ENCODE data around the gene OR6C65. TPM values are rescaled to one million over a fixed set of nuclear protein-coding genes. Genes with fewer than 3 reads are reported as not detected.
"Not testable (repeated sequence)": the region's sequence is repeated elsewhere in the genome, so short reads cannot be mapped to it uniquely, and the experiment has no call there.

Gene OR6C65
- polyA plus RNA-seq (ENCODE audit: insufficient read length in 4 of 4): not detected

DNA sequence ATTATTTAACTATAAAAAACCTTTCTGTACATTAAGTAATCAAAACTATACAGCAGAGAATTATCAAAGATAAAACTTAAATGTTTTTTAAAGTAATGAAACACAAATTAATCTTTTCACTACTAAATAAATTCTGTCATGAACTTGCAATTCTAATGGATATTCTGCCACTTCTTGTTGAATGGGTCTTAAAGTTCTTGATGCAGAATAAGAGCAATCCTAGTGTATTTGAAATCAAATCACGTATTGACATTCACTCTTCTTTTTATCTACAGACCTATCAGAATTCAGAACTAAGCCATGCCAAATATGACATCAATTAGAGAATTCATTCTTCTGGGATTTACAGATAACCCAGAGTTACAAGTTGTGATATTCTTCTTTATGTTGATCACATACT, at the start of gene OR6C65:
OR6C65 (plus strand) TSS at position 301 of the 400 bp plus-strand sequence; CDS start at position 301, 0 bp downstream.
- DNase-seq (ENCODE audit: low read depth in 4 of 4, low spot score in 3 of 4): no peak

DNA sequence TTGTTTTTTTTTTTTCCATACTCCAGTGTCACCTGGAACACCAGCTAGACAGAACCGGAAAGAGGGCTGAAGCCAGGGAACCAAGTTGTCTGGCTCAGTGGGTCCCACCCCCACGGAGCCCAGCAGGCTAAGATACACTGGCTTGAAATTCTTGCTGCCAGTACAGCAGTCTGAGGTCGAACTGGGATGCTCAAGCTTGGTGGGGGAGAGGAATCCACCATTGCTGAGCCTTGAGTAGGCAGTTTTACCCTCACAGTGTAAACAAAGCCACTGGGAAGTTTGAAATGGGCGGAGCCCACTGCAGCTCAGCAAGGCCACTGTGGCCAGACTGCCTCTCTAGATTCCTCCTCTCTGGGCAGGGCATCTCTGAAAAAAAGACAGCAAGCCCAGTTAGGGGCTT, 45.0 kb upstream of the OR6C65 start:
- DNase-seq (ENCODE audit: low read depth in 4 of 4, low spot score in 3 of 4): not testable (repeated sequence)

GRCh38 chr12:55362675-55363074, 37.7 kb upstream of the OR6C65 start, which contains the start of gene OR6C75:
TSS of gene OR6C75 (plus strand) at chr12:55362975. CDS start at chr12:55365111, 2,136 bp downstream.
- DNase-seq (ENCODE audit: low read depth in 4 of 4, low spot score in 3 of 4): no peak

DNA sequence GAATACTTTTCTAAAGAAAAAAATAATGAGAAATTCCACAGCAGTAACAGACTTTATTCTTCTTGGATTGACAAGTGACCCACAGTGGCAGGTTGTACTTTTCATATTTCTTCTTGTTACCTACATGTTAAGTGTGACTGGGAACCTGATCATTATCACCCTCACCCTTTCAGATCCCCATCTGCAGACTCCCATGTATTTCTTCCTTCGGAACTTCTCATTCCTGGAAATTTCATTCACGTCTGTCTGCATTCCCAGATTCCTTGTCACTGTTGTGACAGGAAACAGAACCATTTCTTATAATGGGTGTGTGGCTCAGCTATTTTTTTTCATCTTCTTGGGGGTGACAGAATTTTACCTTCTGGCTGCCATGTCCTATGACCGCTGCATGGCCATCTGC, 35.2 kb upstream of the OR6C65 start:
- DNase-seq (ENCODE audit: low read depth in 4 of 4, low spot score in 3 of 4): no peak

DNA sequence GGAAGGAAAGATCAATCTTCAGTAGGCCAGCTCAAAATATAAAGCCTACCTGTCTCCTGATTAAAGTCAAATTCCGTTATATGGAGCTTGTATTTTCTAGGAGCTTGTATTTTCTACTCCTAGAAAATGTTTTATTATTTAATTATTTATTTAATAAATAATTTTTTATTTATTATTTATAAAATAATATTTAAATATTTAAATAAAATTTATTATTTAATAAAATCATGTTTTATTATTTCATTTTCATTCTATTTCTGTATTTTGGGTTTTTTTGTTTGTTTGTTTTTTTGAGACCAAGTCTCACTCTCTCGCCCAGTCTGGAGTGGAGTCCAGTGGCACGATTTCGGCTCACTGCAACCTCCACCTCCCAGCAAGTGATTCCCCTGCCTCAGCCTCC, 27.8 kb upstream of the OR6C65 start:
- no peak for DNase-seq (ENCODE audit: low read depth in 4 of 4, low spot score in 3 of 4)

- DNase-seq (ENCODE audit: low read depth in 4 of 4, low spot score in 3 of 4): no peak
Measured at GRCh38 chr12:55385891-55386290, 14.4 kb upstream of the OR6C65 start.

DNA sequence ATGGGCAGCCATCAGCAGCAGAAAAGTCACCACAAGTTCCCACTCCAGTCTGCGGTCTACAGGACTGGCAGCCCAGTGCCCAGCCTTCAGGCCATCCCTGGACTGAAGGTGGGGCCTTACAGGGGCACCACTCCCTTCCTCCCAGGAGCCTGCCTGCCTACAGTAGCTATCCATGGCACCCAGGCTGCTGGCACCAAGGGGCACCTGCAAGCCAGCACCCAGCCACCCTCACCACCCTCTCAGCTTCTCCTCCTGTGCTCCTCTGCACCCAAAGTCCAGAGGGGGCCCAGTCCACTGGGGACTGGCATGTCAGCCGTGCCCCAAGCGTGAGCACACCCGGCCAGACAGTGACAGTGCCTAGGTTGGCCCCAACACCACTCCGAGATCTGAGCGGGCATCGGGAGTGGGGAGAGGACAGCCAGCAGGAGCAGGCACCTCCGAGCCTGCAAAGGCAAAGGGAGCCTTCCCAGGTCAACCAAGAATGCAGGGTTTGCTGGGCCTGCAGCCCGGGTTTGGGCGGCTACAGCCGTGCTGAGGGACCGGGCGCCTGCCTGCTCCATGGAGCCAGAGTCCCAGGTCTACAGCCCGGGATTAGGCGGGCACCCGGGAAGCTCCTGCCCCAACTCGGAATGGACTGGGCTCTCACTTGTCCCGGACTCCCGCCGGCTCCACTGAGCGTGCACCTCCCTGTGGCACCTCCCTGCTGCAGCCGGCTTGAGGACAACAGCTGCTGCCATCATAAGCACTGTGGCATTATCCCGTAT, 8.1 kb upstream of the OR6C65 start:
- DNase-seq (ENCODE audit: low read depth in 4 of 4, low spot score in 3 of 4): no peak

GRCh38 chr12:55396326-55396725, 4.0 kb upstream of the OR6C65 start:
- DNase-seq (ENCODE audit: low read depth in 4 of 4, low spot score in 3 of 4): no peak

- no peak for DNase-seq (ENCODE audit: low read depth in 4 of 4, low spot score in 3 of 4)
Measured at GRCh38 chr12:55407866-55408265, 7.5 kb downstream of the OR6C65 start.

DNA sequence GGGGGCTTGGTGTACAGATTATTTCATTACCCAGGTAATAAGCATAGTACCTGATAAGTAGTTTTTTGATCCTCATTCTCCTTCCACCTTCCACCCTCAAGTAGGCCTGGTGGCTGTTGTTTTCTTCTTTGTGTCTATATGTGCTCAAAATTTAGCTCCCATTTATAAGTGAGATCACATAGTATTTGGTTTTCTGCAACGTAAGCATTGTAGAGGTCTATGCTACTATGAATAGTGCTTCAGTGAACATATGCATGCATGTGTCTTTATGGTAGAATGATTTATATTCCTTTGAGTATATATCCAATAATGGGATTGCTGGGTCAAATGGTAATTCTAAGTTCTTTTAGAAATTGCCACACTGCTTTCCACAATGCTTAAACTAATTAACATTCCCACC, 8.8 kb downstream of the OR6C65 start:
- not testable (repeated sequence) for DNase-seq (ENCODE audit: low read depth in 4 of 4, low spot score in 3 of 4)

DNA sequence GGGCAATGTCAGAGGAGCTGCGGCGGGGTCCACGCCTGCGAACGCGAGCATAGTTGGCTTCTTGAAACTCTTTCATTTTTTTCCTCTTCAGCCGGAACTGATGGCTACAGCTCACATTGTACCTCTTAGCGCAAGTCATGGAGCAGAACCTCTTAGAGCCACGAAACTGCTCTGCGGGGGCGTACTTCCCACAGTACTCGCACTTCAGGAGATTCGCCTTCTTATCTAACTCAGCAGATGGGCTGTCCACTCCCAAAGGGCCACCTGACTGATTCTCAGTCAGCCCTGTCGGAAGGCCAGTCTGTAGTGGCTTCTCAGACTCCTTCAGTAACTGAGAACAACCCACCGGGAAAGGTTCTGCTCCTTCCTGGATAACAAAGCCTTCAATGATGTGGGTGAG, 11.8 kb downstream of the OR6C65 start:
- DNase-seq (ENCODE audit: low read depth in 4 of 4, low spot score in 3 of 4): not testable (repeated sequence)

- DNase-seq (ENCODE audit: low read depth in 4 of 4, low spot score in 3 of 4): not testable (repeated sequence)
Measured at GRCh38 chr12:55413498-55414388, 13.4 kb downstream of the OR6C65 start.

DNA sequence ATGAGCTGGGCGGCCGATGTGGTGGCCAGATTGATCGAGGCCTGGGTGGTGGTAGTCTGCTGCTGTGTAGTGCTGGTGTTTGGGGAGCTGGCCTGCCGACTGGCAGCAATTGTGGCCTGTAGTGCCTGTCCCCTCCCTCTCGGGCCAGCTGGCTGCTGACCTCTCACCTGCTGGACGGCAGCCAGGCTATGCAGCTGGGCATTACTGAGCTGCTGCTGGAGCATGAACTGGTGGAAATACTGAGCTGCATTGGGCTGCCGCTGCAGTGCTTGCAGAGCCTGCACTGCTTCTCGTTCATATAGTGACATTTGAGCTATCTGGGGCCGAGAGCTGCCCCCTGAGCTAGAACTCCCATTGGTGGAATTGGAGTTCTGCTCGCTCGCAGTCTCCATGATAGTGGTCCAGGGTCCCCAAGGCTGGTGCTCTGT, 14.1 kb downstream of the OR6C65 start:
- peak in 1 of 4 donors; percentile 1 for DNase-seq (ENCODE audit: low read depth in 4 of 4, low spot score in 3 of 4)

DNA sequence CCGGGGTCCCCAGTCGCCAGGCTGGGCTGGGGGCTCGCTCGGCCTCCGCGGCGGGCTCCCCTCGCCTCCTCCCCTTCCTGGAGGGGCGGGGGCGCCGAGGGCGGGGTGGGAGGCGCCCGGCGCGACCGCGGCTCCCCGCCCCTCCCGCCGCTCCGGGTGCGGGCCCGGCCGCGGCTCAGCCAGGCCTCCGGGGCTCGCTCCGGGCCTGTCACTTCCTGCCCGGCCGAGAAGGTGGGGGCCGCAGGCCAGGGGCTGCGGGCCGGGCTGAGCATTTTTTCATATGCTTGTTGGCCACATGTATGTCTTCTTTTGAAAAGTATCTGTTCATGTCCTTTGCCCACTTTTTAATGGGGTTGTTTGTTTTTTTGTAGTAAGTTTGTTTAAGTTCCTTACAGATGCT, 14.6 kb downstream of the OR6C65 start:
- DNase-seq (ENCODE audit: low read depth in 4 of 4, low spot score in 3 of 4): not testable (repeated sequence)

DNA sequence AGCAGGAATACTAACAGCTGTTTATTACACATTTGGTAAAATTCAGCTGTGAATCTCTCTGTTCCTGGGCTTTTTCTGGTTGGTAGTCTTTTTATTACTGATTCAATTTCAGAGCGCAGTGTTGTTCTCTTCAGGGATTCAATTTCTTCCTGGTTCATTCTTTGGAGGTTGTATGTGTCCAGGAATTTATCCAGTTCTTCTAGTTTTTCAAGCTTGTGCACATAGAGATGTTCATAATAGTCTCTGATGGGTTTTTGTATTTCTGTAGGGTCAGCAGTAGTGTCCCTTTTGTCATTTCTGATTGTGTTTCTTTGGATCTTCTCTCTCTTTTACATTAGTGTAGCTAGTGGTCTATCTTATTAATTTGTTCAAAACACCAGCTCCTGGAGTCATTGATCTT, 16.6 kb downstream of the OR6C65 start:
- no peak for DNase-seq (ENCODE audit: low read depth in 4 of 4, low spot score in 3 of 4)

DNA sequence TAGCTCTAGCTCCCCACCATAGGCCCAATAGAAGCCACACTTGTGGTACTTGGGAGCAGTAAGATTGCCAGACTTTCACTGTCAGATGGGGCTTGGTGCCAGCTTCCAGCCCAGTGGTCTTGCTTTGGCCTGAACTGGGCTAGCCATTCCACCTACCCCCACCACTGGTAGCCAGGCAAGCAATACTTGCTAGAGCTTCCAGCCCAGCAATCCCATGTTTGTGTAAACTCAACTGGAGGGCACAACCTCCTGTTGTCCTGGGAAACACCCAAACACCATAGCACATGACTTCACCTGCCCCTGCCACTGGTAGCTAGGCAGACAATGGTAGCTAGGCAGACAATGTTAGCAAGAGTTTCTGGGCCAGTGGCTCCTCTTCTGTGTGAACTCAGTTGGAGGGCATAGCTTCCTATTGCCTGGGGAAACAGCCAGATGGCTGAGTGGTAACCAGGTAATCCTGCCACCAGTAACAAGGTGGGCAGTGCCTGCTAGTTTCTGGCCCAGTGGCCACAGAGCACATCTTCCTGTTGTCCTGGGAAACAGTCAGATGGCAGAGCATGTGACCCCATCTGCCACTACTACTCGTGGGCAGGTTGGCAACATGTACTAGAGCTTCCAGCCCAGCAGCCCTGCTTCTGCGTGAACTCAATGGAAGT, 20.1 kb downstream of the OR6C65 start:
- DNase-seq (ENCODE audit: low read depth in 4 of 4, low spot score in 3 of 4): no peak

DNA sequence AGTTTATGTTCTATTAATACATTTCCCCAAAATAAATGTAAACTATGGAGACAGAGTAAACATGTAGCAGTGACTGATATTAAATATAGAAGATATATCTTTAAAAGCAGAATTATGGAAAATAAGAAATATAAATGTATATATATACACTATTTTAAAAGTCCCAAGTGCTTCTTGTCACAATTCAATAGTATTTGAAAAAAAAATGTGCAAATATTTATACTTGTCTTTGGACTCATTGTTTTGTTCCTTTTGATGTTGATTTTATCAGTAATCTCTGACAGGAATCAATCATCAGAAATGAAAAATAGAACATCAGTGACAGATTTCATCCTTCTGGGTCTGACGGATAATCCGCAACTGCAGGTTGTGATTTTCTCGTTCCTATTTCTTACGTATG, 25.6 kb downstream of the OR6C65 start, which contains the start of gene OR6C76:
OR6C76 (plus strand) TSS at position 301 of the 400 bp plus-strand sequence; CDS start at position 301, 0 bp downstream.
- no peak for DNase-seq (ENCODE audit: low read depth in 4 of 4, low spot score in 3 of 4)

DNA sequence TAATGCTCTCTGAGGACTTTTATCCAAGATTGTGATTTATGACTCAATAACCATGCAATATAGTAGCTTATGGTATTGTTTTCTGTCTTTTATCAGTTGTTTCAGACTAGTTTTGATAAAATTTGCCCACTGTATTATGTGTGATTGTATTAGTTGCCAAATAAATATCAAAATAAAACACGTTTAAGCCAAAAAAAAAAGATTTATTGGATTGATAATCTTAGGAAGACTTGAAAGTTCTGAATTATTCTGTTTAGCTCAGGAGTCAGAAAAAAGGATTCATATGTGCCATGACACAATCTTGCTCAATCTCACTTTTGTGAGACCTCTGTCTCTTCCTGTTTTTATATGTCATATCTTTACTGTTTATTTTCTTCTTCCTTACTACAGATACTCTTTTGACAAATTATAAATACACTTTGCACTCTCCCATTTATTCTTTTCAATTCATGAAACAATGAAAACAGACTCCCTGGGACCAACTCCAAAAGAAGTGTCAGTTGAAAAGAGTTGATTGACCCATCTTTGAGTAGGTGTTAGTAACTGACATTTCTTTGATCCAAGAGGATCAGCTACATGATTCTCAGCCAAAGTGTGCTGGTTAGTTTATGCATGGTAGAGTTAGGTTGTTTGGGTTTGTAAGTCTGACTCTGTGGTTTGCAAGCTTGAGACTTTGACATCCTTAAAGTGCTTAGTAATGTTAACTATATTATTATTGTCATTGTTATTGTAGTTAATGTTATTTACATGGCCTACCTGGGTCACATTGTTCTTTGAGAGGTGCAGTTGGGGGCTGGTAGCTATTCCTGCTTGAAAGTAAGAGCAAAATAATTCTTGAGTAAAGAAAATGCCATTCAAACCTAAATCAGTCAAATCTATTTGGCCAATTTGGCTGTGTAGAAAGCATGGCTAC, 28.3 kb downstream of the OR6C65 start:
- no peak for DNase-seq (ENCODE audit: low read depth in 4 of 4, low spot score in 3 of 4)

GRCh38 chr12:55441233-55441632, 40.9 kb downstream of the OR6C65 start:
- DNase-seq (ENCODE audit: low read depth in 4 of 4, low spot score in 3 of 4): not testable (repeated sequence)

- no peak for DNase-seq (ENCODE audit: low read depth in 4 of 4, low spot score in 3 of 4)
Measured at GRCh38 chr12:55443776-55444175, 43.4 kb downstream of the OR6C65 start, which contains the start of gene OR6C2. TSS of gene OR6C2 (plus strand) at chr12:55444076. CDS start at chr12:55452214, 8,138 bp downstream.

All from left renal pelvis (tissue), 4 donors.